ENCODE results near the gene TBC1D10B. TPM values are rescaled to one million over a fixed set of nuclear protein-coding genes. Genes with fewer than 3 reads are reported as not detected.

Gene TBC1D10B
- total and polyA plus RNA-seq, 9 of the 15 experiments (the other 6 are each of a cell fraction or from before 2014, with no cell fraction given) = 2.2 to 55.4 (median 17.5) TPM

GRCh38 chr16:30378236-30379157 lies 8.2 kb upstream of the TBC1D10B start (continued):
- TF ChIP-seq ZNF146 (CRISPR knock-in tag; IDR thresholded peaks at IDR 0.05; ENCODE audit: unreplicated experiment) (no peak), CHD1 (IDR thresholded peaks at IDR 0.05; ENCODE audit: low read length) (no peak), CREB3 (tag; conservative IDR thresholded peaks at IDR 0.05; ENCODE audit: low read depth) (no peak), BACH1 (tag; IDR thresholded peaks at IDR 0.05) (no peak), CTBP1 (IDR thresholded peaks at IDR 0.05; ENCODE audit: borderline replicate concordance) (peak; percentile 85), FOSL1 (tag; conservative IDR thresholded peaks at IDR 0.05) (no peak), ZNF75A (CRISPR knock-in tag; IDR thresholded peaks at IDR 0.05) (no peak), GATAD2B (IDR thresholded peaks at IDR 0.05; ENCODE audit: borderline replicate concordance) (no peak), ILK (tag; IDR thresholded peaks at IDR 0.05; ENCODE audit: borderline replicate concordance, low read depth) (no peak), CBX3 (IDR thresholded peaks at IDR 0.05; ENCODE audit: borderline replicate concordance in 1 of 2, low read length in 2 of 2) (0 out of 3 replicates have a peak, but pooled peaks of 1 of the 2 experiments have one; percentile 26), SRF (CRISPR knock-in tag; IDR thresholded peaks at IDR 0.05) (peak in 1 of 2 experiments; percentile 81; a peak in 1 of 4 replicates), DMBX1 (CRISPR knock-in tag; IDR thresholded peaks at IDR 0.05; ENCODE audit: borderline replicate concordance) (no peak), CHD7 (IDR thresholded peaks at IDR 0.05; ENCODE audit: low read depth, low read length) (no peak), MCM5 (IDR thresholded peaks at IDR 0.05; ENCODE audit: low read depth) (no peak)

Measured in K562 (cell line).